ENCODE data around the gene TTLL6.

DNA sequence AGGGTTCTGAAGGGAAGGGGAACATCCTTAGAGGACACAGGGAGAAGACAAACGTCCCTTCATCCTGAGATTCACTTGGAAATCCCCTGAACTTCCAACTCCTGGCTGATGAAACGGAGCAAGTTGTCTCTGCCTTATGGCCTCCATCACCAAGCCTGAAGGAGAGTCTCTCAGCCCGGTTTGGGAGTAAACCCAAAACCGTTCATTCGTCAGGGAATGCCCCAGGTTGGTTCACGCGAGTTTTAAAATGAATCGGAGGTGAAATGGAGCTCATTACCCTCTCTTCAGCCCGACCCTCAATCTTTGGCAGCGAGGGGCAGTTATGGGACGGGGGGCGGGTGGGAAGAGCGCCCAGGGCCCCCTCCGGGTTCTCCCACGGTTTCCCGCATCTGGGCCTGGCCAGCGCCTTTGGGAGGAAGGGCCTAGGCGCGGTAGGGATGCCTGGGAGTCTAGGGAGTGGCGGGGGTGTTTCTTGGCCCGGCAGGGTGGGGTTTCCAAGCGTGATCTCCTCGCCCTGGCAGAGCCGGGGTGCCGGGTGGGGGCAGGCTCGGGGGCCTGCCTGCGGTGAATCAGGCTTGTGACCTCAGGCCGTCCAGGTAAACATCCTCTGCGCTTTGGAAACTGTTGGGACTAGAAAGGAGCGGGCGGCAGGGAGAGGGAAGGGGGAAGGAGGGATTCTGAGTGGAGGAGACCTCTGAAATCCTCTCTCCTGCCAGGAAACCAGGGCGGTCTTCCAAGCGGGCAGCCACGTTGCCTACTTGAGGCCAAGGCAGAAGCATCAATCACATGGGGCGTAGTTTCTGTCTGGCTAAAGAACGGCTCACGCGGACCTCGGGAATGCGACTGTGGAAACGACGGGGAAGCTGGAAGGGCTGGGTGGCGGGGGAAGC is 64.4 kb downstream of the TTLL6 start:
- TF ChIP-seq, protein P1, sequence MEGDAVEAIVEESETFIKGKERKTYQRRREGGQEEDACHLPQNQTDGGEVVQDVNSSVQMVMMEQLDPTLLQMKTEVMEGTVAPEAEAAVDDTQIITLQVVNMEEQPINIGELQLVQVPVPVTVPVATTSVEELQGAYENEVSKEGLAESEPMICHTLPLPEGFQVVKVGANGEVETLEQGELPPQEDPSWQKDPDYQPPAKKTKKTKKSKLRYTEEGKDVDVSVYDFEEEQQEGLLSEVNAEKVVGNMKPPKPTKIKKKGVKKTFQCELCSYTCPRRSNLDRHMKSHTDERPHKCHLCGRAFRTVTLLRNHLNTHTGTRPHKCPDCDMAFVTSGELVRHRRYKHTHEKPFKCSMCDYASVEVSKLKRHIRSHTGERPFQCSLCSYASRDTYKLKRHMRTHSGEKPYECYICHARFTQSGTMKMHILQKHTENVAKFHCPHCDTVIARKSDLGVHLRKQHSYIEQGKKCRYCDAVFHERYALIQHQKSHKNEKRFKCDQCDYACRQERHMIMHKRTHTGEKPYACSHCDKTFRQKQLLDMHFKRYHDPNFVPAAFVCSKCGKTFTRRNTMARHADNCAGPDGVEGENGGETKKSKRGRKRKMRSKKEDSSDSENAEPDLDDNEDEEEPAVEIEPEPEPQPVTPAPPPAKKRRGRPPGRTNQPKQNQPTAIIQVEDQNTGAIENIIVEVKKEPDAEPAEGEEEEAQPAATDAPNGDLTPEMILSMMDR (conservative IDR thresholded peaks at IDR 0.05; ENCODE audit: low read depth, low read length): no peak
- TF ChIP-seq EZH2 (IDR thresholded peaks at IDR 0.05; ENCODE audit: low read length, unreplicated experiment): no peak
